ENCODE results near the gene FGFR3.

FGFR3 gene

DNA sequence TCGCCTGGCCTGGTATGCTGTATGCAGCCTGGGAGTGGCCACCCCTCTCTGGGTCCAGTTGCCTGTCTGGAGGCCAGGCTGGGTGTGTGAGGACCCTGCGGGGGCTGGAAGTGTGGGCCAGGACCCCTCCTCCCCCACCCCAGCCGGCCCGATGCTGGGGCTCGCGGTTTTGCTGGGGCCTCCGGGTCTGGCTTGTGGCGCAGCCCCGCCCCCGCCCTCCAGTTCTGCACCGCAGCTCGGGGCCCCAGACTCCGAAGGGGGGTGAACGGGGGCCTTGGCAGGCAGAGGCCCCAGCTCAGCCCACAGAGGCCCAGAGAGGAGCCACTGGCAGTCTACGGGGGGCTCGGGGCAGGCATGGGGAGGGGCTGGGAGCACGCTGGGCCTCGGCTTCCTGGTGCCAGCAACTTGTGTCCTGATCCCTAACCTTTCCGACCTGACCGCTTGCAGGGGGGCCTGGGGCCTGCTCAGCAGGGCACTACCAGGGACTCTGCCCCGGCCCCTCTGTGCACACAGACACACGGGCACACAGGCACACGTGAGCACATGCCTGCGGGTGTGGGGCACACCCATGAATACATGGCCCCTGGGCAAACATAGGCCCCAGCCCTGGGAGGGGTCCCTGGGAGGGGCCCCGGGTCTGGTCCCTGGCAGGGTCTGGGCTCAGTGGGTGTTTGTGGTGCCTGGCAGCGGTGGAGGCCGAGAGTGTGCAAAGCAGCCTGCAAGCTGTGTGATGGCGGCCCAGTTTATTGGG, 21.4 kb upstream of the FGFR3 start:
- Histone ChIP-seq H3K27ac (ENCODE audit: low read depth, low read length) (no peak overlapping the region), H3K27me3 (ENCODE audit: insufficient read depth, low read length) (no peaks in the 10 kb centered on the region), H3K79me2 (ENCODE audit: control insufficient read depth, insufficient read depth, low read length, unreplicated experiment) (no peaks in the 10 kb centered on the region), H3K4me1 (ENCODE audit: control insufficient read depth, insufficient read depth, low read length, unreplicated experiment) (no peaks in the 10 kb centered on the region), H3K4me3 (ENCODE audit: low read depth, low read length) (no peak overlapping the region), H3K36me3 (ENCODE audit: insufficient read depth, low read length) (no peaks in the 10 kb centered on the region), H2AFZ (ENCODE audit: low read length, unreplicated experiment) (no peak overlapping the region)

DNA sequence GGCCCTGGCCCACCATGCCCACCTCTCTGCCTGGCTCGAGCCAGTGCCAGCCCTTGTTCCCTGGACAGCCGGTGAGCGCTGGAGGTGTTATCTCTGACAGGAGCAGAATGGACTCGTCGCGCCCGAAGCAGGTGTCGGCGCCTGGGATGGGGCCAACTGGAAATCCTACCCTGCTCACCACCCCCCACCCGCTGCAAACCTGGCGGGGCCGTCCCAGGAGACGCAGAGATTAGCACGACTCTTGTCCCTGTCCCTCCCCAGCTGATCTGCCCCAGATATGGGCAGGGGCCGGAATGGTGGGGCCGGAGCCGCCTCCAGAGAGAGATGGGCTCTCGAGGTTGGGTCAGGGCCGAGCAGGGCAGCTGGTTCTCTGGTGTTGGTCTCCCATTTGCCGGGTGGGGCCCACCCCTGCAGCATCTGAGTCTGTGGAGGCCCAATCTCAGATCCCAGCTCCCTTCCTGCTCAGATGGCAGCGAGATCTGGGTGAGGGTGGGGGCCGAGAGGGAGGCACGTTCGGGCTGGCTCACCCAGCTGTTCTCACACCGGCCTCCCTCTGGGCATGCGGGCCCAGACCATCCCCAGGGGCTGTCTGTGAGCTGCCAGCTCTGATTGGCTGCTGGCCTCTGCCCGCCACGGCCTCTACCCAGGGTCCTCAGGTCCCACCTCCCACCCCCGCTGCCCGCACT, 20.1 kb upstream of the FGFR3 start:
- Histone ChIP-seq H3K4me1 (ENCODE audit: control insufficient read depth, insufficient read depth, low read length, unreplicated experiment) (no peaks in the 10 kb centered on the region), H3K79me2 (ENCODE audit: control insufficient read depth, insufficient read depth, low read length, unreplicated experiment) (no peaks in the 10 kb centered on the region), H2AFZ (ENCODE audit: low read length, unreplicated experiment) (no peak overlapping the region), H3K27ac (ENCODE audit: low read depth, low read length) (no peak overlapping the region), H3K4me3 (ENCODE audit: low read depth, low read length) (no peak overlapping the region), H3K36me3 (ENCODE audit: insufficient read depth, low read length) (no peaks in the 10 kb centered on the region), H3K27me3 (ENCODE audit: insufficient read depth, low read length) (no peaks in the 10 kb centered on the region)

DNA sequence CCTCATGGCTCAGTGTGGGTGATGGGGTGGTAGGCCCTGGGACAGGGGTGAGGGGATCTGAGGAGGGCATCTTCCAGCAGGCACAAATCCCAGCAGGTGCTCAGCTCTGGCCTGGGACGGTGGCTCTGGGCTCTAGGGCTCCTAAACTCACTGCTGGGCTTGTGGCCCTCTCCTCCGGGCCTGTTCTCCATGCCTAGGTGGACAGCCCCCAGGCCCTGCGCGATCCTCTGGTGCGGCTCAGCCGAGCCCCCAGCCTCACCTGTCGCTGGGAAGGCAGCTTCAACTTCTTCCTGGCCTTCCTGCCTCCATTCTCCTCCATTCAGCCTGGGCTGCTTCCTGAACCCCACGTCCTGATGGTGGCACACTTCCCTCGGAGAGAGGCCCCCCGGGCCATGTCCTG, 19.3 kb upstream of the FGFR3 start:
- Histone ChIP-seq H3K4me1 (ENCODE audit: control insufficient read depth, insufficient read depth, low read length, unreplicated experiment) (no peaks in the 10 kb centered on the region), H3K79me2 (ENCODE audit: control insufficient read depth, insufficient read depth, low read length, unreplicated experiment) (no peaks in the 10 kb centered on the region), H3K27ac (ENCODE audit: low read depth, low read length) (no peak overlapping the region), H3K36me3 (ENCODE audit: insufficient read depth, low read length) (no peaks in the 10 kb centered on the region), H3K4me3 (ENCODE audit: low read depth, low read length) (no peak overlapping the region), H2AFZ (ENCODE audit: low read length, unreplicated experiment) (no peak overlapping the region), H3K27me3 (ENCODE audit: insufficient read depth, low read length) (no peaks in the 10 kb centered on the region)

DNA sequence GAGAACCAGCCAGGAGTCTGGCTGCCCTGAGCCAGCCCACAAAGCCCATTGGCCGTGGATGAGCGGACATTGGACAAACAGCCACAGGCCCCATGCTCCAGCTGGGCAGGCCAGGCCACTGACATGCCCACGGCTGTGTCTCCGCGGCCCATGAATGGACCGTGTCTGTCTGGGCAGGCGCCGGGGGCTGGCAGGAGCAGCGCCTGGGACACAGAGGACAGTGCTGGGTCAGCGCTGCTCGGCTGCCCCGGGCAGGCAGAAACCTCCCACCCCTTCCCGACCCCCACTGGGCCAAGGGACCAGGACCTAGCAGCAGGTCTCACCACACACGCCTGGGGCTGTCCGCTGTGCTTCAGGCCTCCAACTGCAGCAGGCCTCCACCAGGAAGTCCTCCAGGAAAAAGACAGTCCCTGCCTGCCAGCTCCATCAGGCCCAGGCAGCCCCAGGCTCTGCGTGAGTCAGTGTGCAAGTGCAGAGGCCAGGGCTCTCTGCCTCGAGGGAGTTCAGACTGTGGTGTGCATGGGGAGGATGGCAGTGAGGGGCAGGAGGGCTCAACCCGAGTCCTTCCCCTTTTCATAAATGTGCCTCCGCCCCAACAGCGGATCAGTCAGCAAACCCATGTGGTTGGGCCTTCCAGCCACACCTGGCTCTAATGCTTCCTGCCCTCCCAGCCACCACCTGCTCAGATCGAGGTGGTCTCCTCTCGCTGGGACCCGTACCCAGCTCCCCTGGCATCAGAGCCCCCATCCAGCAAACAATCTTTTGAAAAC, 17.2 kb upstream of the FGFR3 start:
- no peak overlapping the region for H3K27ac ChIP-seq (ENCODE audit: low read depth, low read length)
- H3K4me3 ChIP-seq (ENCODE audit: low read depth, low read length) = no peak overlapping the region
- no peak overlapping the region for H2AFZ ChIP-seq (ENCODE audit: low read length, unreplicated experiment)
- no peaks in the 10 kb centered on the region for H3K27me3 ChIP-seq (ENCODE audit: insufficient read depth, low read length)
- no peaks in the 10 kb centered on the region for H3K4me1 ChIP-seq (ENCODE audit: control insufficient read depth, insufficient read depth, low read length, unreplicated experiment)
- no peaks in the 10 kb centered on the region for H3K79me2 ChIP-seq (ENCODE audit: control insufficient read depth, insufficient read depth, low read length, unreplicated experiment)
- H3K36me3 ChIP-seq (ENCODE audit: insufficient read depth, low read length) = no peaks in the 10 kb centered on the region

DNA sequence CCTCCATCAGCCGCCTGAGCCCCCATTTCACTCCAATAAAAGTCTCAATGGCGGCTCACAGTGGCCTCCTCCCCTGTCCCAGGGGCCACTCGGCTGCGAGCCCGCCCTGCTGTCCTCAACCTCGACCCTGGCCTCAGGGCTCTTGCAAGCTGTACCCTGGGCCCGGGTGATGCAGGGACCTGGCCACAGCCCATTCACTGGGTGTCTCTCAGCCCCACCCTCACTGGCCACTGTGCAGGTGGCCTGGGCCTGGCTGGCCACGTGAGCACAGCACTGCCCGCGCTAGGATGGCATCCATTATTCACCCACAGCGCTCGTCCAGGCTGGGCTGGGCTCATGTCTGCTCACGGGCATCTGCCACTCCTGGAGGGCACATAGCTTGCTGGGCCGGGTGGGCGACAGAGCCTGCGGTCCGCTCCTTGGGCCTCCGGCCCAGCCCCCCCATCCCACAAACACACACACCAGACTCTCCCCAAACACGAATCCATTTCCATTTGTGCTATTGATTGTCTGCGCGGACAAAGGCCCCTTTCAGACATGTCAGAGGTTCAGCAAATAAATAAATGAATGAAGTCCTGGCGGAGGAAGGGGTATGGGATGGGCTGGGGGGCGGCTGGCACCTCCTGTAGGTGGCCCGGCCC, 16.5 kb upstream of the FGFR3 start:
- Histone ChIP-seq H3K79me2 (ENCODE audit: control insufficient read depth, insufficient read depth, low read length, unreplicated experiment) (no peaks in the 10 kb centered on the region), H3K4me3 (ENCODE audit: low read depth, low read length) (no peak overlapping the region), H3K27me3 (ENCODE audit: insufficient read depth, low read length) (no peaks in the 10 kb centered on the region), H2AFZ (ENCODE audit: low read length, unreplicated experiment) (no peak overlapping the region), H3K36me3 (ENCODE audit: insufficient read depth, low read length) (no peaks in the 10 kb centered on the region), H3K27ac (ENCODE audit: low read depth, low read length) (no peak overlapping the region), H3K4me1 (ENCODE audit: control insufficient read depth, insufficient read depth, low read length, unreplicated experiment) (no peaks in the 10 kb centered on the region)

DNA sequence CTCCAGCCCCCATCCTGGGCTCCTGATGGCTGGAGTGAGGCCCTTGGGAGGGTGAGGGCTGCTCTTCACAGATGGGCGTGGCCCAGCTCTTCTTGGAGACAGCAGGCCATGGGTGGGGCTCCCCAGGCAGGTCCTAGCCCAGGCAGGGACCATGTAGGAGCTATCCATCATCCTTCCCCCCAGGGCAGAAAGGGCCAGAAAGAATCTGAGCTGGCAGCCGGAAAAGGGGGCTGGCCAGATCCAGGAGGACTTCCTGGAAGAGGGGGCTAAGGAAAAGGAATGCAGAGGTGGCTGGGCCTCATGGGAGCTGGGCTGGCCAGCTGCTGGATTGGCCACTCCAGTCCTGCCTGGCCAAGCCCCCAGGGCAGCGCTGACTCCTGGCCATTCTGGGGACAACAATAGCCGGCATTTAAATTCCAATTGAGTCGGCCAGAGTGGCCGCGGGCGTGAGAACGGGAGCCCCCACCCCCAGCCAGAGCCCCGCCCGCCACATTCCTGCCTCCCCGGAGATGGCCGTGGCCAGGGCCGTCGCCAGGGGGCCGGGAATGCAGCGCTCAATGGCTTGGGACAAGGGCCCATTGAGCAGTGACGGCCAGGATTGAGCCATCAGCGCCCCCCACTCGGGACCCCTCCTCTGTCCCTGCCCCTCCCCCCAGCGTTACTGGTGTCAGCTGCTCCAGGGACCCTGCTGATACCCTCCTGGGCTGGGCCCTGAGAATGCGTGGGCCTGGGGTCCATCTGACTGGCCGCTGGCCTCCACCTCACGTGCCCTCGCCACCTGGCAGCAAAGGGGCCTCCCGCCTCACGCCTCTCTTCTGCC, 15.1 kb upstream of the FGFR3 start:
- Histone ChIP-seq H3K4me1 (ENCODE audit: control insufficient read depth, insufficient read depth, low read length, unreplicated experiment) (no peaks in the 10 kb centered on the region), H3K27ac (ENCODE audit: low read depth, low read length) (no peak overlapping the region), H3K27me3 (ENCODE audit: insufficient read depth, low read length) (no peaks in the 10 kb centered on the region), H3K36me3 (ENCODE audit: insufficient read depth, low read length) (no peaks in the 10 kb centered on the region), H3K4me3 (ENCODE audit: low read depth, low read length) (no peak overlapping the region), H2AFZ (ENCODE audit: low read length, unreplicated experiment) (no peak overlapping the region), H3K79me2 (ENCODE audit: control insufficient read depth, insufficient read depth, low read length, unreplicated experiment) (no peaks in the 10 kb centered on the region)

DNA sequence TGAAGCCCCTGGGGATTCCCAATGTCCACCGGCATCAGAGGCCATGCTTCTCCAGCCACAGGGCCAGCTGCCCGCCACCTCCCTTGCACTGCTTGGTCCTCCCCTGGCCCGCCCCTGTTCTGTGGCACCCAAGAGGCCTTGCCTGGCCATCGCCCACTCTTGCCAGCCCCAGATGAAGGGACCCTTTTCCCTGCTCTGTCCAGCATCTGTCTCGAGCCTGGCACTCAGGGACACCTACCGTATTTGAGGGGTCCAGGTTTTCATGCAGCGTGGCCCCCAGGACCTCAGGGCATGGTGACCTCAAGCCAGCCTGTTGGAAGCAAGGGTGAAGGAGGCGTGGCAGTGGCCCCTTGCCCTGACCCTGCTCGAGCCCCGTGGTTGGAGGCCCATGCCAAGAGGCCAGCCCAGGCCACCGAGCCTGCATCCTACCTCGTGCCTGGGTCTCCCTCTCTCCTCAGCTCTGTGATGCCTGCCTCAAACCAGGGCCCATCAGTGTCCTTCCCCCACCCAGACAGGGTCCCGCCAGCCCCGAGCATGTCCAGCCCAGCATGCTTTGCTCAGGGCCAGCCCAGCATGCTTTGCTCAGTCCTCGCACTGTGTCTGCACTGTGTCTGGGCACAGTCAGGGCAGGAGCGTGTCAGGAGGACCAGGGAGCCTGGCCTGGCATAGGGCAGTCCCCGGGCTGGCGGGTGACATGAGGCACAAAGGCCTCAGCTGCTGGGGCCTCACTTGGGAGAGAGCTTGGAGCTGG, 14.3 kb upstream of the FGFR3 start:
- H3K27ac ChIP-seq (ENCODE audit: low read depth, low read length) = no peak overlapping the region
- H3K36me3 ChIP-seq (ENCODE audit: insufficient read depth, low read length) = no peaks in the 10 kb centered on the region
- H3K4me1 ChIP-seq (ENCODE audit: control insufficient read depth, insufficient read depth, low read length, unreplicated experiment) = no peaks in the 10 kb centered on the region
- H3K4me3 ChIP-seq (ENCODE audit: low read depth, low read length) = no peak overlapping the region
- H3K79me2 ChIP-seq (ENCODE audit: control insufficient read depth, insufficient read depth, low read length, unreplicated experiment) = no peaks in the 10 kb centered on the region
- H3K27me3 ChIP-seq (ENCODE audit: insufficient read depth, low read length) = no peaks in the 10 kb centered on the region
- no peak overlapping the region for H2AFZ ChIP-seq (ENCODE audit: low read length, unreplicated experiment)

DNA sequence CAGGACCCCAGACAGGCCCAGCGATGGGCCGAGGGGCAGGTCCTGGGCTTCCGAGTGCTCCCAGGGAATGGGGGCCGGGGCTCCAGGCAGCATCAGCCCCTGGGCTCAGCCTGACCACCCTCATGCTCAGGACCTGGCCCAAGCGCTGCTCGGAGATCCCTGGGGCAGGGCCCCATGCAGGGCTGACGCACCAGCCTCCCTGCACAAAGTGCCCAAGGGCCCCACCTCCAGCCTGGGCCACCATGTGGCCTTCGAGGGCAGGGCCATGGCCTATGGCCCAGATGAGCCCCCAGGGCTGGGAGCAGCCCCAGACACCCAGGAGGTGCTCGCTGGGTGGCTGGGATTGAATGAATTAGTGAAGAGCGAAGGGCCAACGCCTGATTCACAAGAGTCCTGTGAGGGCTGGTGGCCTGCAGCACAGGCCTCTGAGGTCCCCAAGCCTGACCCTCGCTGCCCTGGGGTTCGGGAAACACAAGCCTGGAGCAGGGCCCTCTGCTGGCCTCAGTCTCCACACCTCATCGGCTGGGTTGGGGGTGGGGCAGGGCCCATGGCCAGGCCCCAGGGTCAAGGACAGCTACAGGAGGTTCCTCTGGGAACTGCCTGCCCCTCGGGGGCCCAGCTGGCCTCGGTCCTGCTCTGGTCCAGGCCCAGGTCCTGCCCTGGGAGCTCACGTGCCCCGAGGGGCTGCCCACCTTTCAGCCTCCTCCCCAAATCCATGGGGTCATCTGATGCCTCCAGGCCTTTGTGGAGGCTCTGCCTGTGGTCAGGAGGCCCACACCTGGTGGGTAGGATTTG, 13.3 kb upstream of the FGFR3 start:
- Histone ChIP-seq H2AFZ (ENCODE audit: low read length, unreplicated experiment) (no peak overlapping the region), H3K27me3 (ENCODE audit: insufficient read depth, low read length) (no peaks in the 10 kb centered on the region), H3K36me3 (ENCODE audit: insufficient read depth, low read length) (no peaks in the 10 kb centered on the region), H3K79me2 (ENCODE audit: control insufficient read depth, insufficient read depth, low read length, unreplicated experiment) (no peaks in the 10 kb centered on the region), H3K4me1 (ENCODE audit: control insufficient read depth, insufficient read depth, low read length, unreplicated experiment) (no peaks in the 10 kb centered on the region), H3K27ac (ENCODE audit: low read depth, low read length) (no peak overlapping the region), H3K4me3 (ENCODE audit: low read depth, low read length) (no peak overlapping the region)

DNA sequence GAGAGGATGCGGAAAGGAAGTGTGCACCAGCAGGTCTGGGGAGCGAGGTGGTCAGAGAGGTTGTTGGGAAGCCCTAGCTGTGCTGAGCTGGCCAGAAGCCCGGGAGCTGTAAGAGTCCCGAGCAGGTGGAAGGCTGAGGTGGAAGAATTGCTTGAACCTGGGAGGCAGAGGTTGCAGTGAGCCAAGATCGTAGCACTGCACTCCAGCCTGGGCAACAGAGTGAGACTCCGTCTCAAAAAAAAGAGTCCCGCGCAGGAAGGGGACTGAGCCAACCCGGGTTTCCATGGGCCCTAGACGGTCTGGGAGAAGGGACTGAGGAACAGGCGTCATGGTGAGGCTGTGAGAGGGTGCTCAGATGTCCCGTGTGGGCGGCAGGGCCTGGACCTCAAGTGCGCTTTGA, 12.7 kb upstream of the FGFR3 start:
- Histone ChIP-seq H2AFZ (ENCODE audit: low read length, unreplicated experiment) (no peak overlapping the region), H3K27ac (ENCODE audit: low read depth, low read length) (no peak overlapping the region), H3K27me3 (ENCODE audit: insufficient read depth, low read length) (no peaks in the 10 kb centered on the region), H3K4me3 (ENCODE audit: low read depth, low read length) (no peak overlapping the region), H3K4me1 (ENCODE audit: control insufficient read depth, insufficient read depth, low read length, unreplicated experiment) (no peaks in the 10 kb centered on the region), H3K79me2 (ENCODE audit: control insufficient read depth, insufficient read depth, low read length, unreplicated experiment) (no peaks in the 10 kb centered on the region), H3K36me3 (ENCODE audit: insufficient read depth, low read length) (no peaks in the 10 kb centered on the region)
